ENCODE data around the gene RPS19BP1.

- TF ChIP-seq, protein P1, sequence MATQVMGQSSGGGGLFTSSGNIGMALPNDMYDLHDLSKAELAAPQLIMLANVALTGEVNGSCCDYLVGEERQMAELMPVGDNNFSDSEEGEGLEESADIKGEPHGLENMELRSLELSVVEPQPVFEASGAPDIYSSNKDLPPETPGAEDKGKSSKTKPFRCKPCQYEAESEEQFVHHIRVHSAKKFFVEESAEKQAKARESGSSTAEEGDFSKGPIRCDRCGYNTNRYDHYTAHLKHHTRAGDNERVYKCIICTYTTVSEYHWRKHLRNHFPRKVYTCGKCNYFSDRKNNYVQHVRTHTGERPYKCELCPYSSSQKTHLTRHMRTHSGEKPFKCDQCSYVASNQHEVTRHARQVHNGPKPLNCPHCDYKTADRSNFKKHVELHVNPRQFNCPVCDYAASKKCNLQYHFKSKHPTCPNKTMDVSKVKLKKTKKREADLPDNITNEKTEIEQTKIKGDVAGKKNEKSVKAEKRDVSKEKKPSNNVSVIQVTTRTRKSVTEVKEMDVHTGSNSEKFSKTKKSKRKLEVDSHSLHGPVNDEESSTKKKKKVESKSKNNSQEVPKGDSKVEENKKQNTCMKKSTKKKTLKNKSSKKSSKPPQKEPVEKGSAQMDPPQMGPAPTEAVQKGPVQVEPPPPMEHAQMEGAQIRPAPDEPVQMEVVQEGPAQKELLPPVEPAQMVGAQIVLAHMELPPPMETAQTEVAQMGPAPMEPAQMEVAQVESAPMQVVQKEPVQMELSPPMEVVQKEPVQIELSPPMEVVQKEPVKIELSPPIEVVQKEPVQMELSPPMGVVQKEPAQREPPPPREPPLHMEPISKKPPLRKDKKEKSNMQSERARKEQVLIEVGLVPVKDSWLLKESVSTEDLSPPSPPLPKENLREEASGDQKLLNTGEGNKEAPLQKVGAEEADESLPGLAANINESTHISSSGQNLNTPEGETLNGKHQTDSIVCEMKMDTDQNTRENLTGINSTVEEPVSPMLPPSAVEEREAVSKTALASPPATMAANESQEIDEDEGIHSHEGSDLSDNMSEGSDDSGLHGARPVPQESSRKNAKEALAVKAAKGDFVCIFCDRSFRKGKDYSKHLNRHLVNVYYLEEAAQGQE (IDR thresholded peaks at IDR 0.05; ENCODE audit: low read depth), result no peak
- no peak for TF ChIP-seq CEBPB (IDR thresholded peaks at IDR 0.05)
- TF ChIP-seq YY1 (IDR thresholded peaks at IDR 0.05; ENCODE audit: low read depth), result no peak
- no peak for TF ChIP-seq EP300 (IDR thresholded peaks at IDR 0.05; ENCODE audit: borderline replicate concordance)
- no peak for TF ChIP-seq TAF1 (IDR thresholded peaks at IDR 0.05; ENCODE audit: low read depth)
- TF ChIP-seq CREB1 (IDR thresholded peaks at IDR 0.05; ENCODE audit: low read depth), result no peak
- TF ChIP-seq RAD21 (IDR thresholded peaks at IDR 0.05; ENCODE audit: low read depth), result no peak
- no peak for TF ChIP-seq EGR1 (IDR thresholded peaks at IDR 0.05)
- no peak for TF ChIP-seq FOXM1 (IDR thresholded peaks at IDR 0.05; ENCODE audit: borderline replicate concordance, low read depth)
- TF ChIP-seq USF1 (IDR thresholded peaks at IDR 0.05), result no peak
- TF ChIP-seq TEAD4 (IDR thresholded peaks at IDR 0.05), result no peak
- TF ChIP-seq NFIC (IDR thresholded peaks at IDR 0.05), result no peak
- TF ChIP-seq MAX (IDR thresholded peaks at IDR 0.05), result no peak
These were observed 14.5 kb upstream of the RPS19BP1 start for GRCh38 chr22:39546889-39547586.
